DOHH2 (cell line): ENCODE data around the gene ZNF683.

Experiments
- H3F3A ChIP-seq: fragments of 200-600 bp; sonication (generic), shearing (Covaris generic); 2 replicates; pipeline ENCODE4 v1.6.0; 2016; ENCODE audit warnings: antibody characterized with exemption, mild to moderate bottlenecking; ENCODE audit not compliant: control insufficient read depth, insufficient read depth
- H3K27ac ChIP-seq: fragments of 200-600 bp; sonication (generic); 2 replicates; pipeline ENCODE4 v1.5.1; 2014; ENCODE audit warnings: low read depth, mild to moderate bottlenecking, low read length, moderate library complexity
- H3K27me3 ChIP-seq: fragments of 200-600 bp; sonication (generic); 2 replicates; pipeline ENCODE4 v1.6.1; 2014; ENCODE audit warnings: mild to moderate bottlenecking, low read length, mixed read lengths; ENCODE audit not compliant: control insufficient read depth
- H3K36me3 ChIP-seq: fragments of 200-600 bp; sonication (generic); 2 replicates; pipeline ENCODE4 v1.6.1; 2014; ENCODE audit warnings: mild to moderate bottlenecking, low read length, moderate library complexity, mixed read lengths; ENCODE audit not compliant: control insufficient read depth
- H3K4me1 ChIP-seq: fragments of 200-600 bp; sonication (generic); 2 replicates; pipeline ENCODE4 v1.6.1; 2014; ENCODE audit warnings: mild to moderate bottlenecking, low read length, mixed read lengths; ENCODE audit not compliant: control insufficient read depth
- H3K4me2 ChIP-seq: fragments of 200-600 bp; sonication (generic); 2 replicates; pipeline ENCODE4 v1.6.0; 2014; ENCODE audit warnings: mild to moderate bottlenecking, low read length, moderate library complexity
- H3K4me3 ChIP-seq: fragments of 200-600 bp; sonication (generic); 2 replicates; pipeline ENCODE4 v1.5.1; 2014; ENCODE audit warnings: mild to moderate bottlenecking, low read length, mixed read lengths
- H3K79me2 ChIP-seq: fragments of 200-600 bp; sonication (generic); 2 replicates; pipeline ENCODE4 v1.6.1; 2014; ENCODE audit warnings: mild to moderate bottlenecking, low read length, mixed read lengths; ENCODE audit not compliant: control insufficient read depth
- H3K9me2 ChIP-seq: fragments of 200-600 bp; sonication (generic); replicated peaks from 2 replicates; pipeline ENCODE4 v1.6.1; 2014; ENCODE audit warnings: mild to moderate bottlenecking, low read length, mixed read lengths; ENCODE audit not compliant: control insufficient read depth
- H3K9me3 ChIP-seq: fragments of 200-600 bp; sonication (generic); 2 replicates; pipeline ENCODE4 v1.6.1; 2014; ENCODE audit warnings: antibody characterized with exemption, low read length, mixed read lengths; ENCODE audit not compliant: control insufficient read depth, insufficient read depth
- H4K20me1 ChIP-seq: fragments of 200-600 bp; sonication (generic); 2 replicates; pipeline ENCODE4 v1.6.0; 2014; ENCODE audit warnings: low read depth, mild to moderate bottlenecking, antibody characterized with exemption, low read length, moderate library complexity; ENCODE audit not compliant: control insufficient read depth, insufficient read depth
- CTCF ChIP-seq: fragments of 200-600 bp; sonication (generic); IDR thresholded peaks from one replicate; pipeline ENCODE4 v1.5.1; 2014; ENCODE audit warnings: antibody characterized with exemption, mild to moderate bottlenecking, low read depth, low read length; ENCODE audit not compliant: poor library complexity, severe bottlenecking
- EZH2phosphoT487 ChIP-seq: fragments of 200-600 bp; sonication (generic); IDR thresholded peaks from 2 replicates; pipeline ENCODE4 v1.6.1; 2017; ENCODE audit warnings: borderline replicate concordance, mild to moderate bottlenecking, antibody characterized with exemption, low read length, moderate library complexity, mixed read lengths

Gene ZNF683

GRCh38 chr1:26350343-26350700 is 22.2 kb downstream of the ZNF683 start:
- Histone ChIP-seq H3K4me2 (no peak overlapping the region), H3K36me3 (no peaks in the 10 kb centered on the region), H3K27ac (no peak overlapping the region), H3K9me3 (no peaks in the 10 kb centered on the region), H3K4me3 (no peak overlapping the region), H3K9me2 (no peaks in the 10 kb centered on the region), H3K27me3 (no peaks in the 10 kb centered on the region), H4K20me1 (no peaks in the 10 kb centered on the region), H3F3A (no peaks in the 10 kb centered on the region), H3K4me1 (no peaks in the 10 kb centered on the region), H3K79me2 (no peaks in the 10 kb centered on the region)
- TF ChIP-seq EZH2phosphoT487 (no peak), CTCF (no peak)

GRCh38 chr1:26349877-26350244 is 22.7 kb downstream of the ZNF683 start:
- H3F3A ChIP-seq = no peaks in the 10 kb centered on the region
- no peaks in the 10 kb centered on the region for H3K9me2 ChIP-seq
- no peak overlapping the region for H3K4me2 ChIP-seq
- H3K9me3 ChIP-seq = no peaks in the 10 kb centered on the region
- no peaks in the 10 kb centered on the region for H3K36me3 ChIP-seq
- no peaks in the 10 kb centered on the region for H3K4me1 ChIP-seq
- no peaks in the 10 kb centered on the region for H3K79me2 ChIP-seq
- H3K4me3 ChIP-seq = no peak overlapping the region
- no peak for TF ChIP-seq EZH2phosphoT487
- no peak for TF ChIP-seq CTCF
- no peaks in the 10 kb centered on the region for H3K27me3 ChIP-seq
- H3K27ac ChIP-seq = no peak overlapping the region
- H4K20me1 ChIP-seq = no peaks in the 10 kb centered on the region

GRCh38 chr1:26349188-26349876 is 23.2 kb downstream of the ZNF683 start:
- Histone ChIP-seq H3K27ac (no peak overlapping the region), H3K79me2 (no peaks in the 10 kb centered on the region), H3K9me3 (no peaks in the 10 kb centered on the region), H3F3A (no peaks in the 10 kb centered on the region), H3K4me3 (no peak overlapping the region), H3K9me2 (no peaks in the 10 kb centered on the region), H3K36me3 (no peaks in the 10 kb centered on the region), H3K4me2 (no peak overlapping the region), H3K27me3 (no peaks in the 10 kb centered on the region), H3K4me1 (no peaks in the 10 kb centered on the region), H4K20me1 (no peaks in the 10 kb centered on the region)
- no peak for TF ChIP-seq CTCF
- TF ChIP-seq EZH2phosphoT487 = no peak
